Measurements from ENCODE around the gene LRRC8D. TPM values are rescaled to one million over a fixed set of nuclear protein-coding genes. Genes with fewer than 3 reads are reported as not detected.
"Not testable (repeated sequence)": the region's sequence is repeated elsewhere in the genome, so short reads cannot be mapped to it uniquely, and the experiment has no call there.

LRRC8D gene
- total RNA-seq, 1 experiment from 2014 or later, result 37.2 TPM

DNA sequence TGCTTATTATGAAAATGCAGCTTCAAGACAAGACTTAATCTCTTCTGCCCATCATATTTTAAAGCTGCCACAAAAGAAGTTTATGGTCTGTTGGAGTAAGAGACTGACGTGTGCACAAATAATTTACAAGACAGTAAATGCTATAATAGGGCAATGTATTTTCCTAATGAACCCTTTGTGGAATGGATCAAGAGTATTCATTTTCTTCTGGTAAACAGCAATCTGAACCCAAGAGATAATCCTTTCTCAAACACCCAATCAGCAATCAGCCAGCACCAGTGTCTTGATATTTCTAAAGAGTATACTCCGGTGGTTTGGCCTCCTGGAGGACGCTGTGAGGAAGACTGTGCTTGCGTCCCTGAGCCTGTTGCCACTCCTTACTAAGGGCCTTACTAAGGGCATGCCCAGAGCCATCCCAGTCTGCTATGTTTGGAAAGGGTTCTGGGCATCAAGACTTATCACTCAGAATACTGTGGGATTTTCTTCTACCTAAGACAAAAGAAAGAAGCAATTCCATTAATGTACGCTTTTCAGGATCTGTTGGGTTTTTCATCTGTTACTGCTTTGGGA lies 48.8 kb upstream of the LRRC8D start:
- Histone ChIP-seq H3K27me3 (ENCODE audit: insufficient read depth, low read length) (no peaks in the 10 kb centered on the region), H2AK5ac (ENCODE audit: insufficient read length, low read length) (no peak overlapping the region), H4K91ac (ENCODE audit: insufficient read length, low read depth, low read length) (no peak overlapping the region), H2BK12ac (ENCODE audit: insufficient read length, low read depth, low read length) (no peak overlapping the region), H2AFZ (ENCODE audit: low read length) (no peak overlapping the region), H2BK15ac (ENCODE audit: low read depth, low read length) (no peak overlapping the region), H3K23ac (ENCODE audit: insufficient read length, low read depth, low read length) (no peak overlapping the region), H3K23me2 (ENCODE audit: insufficient read length, low read depth, low read length, poor library complexity, severe bottlenecking) (no peaks in the 10 kb centered on the region), H2BK5ac (ENCODE audit: insufficient read length, low read length) (no peak overlapping the region), H3K4me1 (ENCODE audit: insufficient read depth, low read length) (no peaks in the 10 kb centered on the region), H3K14ac (ENCODE audit: insufficient read depth, low read length) (no peak overlapping the region), H2BK20ac (ENCODE audit: low read depth, low read length, poor library complexity, severe bottlenecking) (no peak overlapping the region), H4K8ac (replicated peaks; ENCODE audit: insufficient read length, low read depth, low read length) (no peak overlapping the region), H3K79me2 (ENCODE audit: insufficient read depth, low read length) (no peaks in the 10 kb centered on the region), H3K27ac (ENCODE audit: insufficient read length, low read depth, low read length) (no peak overlapping the region), H3T11ph (ENCODE audit: low read length) (no peak overlapping the region), H3K79me1 (ENCODE audit: insufficient read depth, low read depth, low read length, poor library complexity, severe bottlenecking) (no peaks in the 10 kb centered on the region), H2BK120ac (ENCODE audit: low read depth, low read length, poor library complexity, severe bottlenecking) (no peak overlapping the region), H3K4ac (ENCODE audit: low read depth, low read length) (no peak overlapping the region), H4K20me1 (ENCODE audit: control insufficient read depth, insufficient read depth, insufficient read length) (no peaks in the 10 kb centered on the region), H3K9ac (ENCODE audit: extremely low read depth, insufficient read length, low read length) (no peak overlapping the region), H3K4me2 (ENCODE audit: insufficient read depth, insufficient read length, low read length) (no peak overlapping the region), H4K5ac (ENCODE audit: insufficient read length, low read depth, low read length) (no peak overlapping the region), H3K56ac (ENCODE audit: insufficient read length, low read depth, low read length) (no peak overlapping the region), H3K9me3 (ENCODE audit: control insufficient read depth, low read depth, low read length) (no peaks in the 10 kb centered on the region), H3K18ac (ENCODE audit: insufficient read length, low read depth, low read length) (no peak overlapping the region)
- DNase-seq, result no peak
- no peaks in the 10 kb centered on the region for H3K9me3 Mint-ChIP-seq
- no peak overlapping the region for H3K27ac Mint-ChIP-seq
- H3K27me3 Mint-ChIP-seq (ENCODE audit: low read depth), result peaks cover 2% of the 10 kb centered on the region; the same call in 1 of the 2 replicates
- no peaks in the 10 kb centered on the region; a peak in 1 of 4 replicates for H3K4me1 Mint-ChIP-seq
- TF ChIP-seq, protein P1, sequence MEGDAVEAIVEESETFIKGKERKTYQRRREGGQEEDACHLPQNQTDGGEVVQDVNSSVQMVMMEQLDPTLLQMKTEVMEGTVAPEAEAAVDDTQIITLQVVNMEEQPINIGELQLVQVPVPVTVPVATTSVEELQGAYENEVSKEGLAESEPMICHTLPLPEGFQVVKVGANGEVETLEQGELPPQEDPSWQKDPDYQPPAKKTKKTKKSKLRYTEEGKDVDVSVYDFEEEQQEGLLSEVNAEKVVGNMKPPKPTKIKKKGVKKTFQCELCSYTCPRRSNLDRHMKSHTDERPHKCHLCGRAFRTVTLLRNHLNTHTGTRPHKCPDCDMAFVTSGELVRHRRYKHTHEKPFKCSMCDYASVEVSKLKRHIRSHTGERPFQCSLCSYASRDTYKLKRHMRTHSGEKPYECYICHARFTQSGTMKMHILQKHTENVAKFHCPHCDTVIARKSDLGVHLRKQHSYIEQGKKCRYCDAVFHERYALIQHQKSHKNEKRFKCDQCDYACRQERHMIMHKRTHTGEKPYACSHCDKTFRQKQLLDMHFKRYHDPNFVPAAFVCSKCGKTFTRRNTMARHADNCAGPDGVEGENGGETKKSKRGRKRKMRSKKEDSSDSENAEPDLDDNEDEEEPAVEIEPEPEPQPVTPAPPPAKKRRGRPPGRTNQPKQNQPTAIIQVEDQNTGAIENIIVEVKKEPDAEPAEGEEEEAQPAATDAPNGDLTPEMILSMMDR (conservative IDR thresholded peaks at IDR 0.05), result no peak
- no CpG with 5 or more reads among the region's 5 CpGs for WGBS (ENCODE audit: extremely low coverage, insufficient read length, low lambda C conversion rate)
- H3K36me3 Mint-ChIP-seq (ENCODE audit: insufficient read depth in 1 of 3, low read depth in 3 of 3), result no peaks in the 10 kb centered on the region; a peak in 1 of 7 replicates
- H3K4me3 Mint-ChIP-seq, result no peak overlapping the region

DNA sequence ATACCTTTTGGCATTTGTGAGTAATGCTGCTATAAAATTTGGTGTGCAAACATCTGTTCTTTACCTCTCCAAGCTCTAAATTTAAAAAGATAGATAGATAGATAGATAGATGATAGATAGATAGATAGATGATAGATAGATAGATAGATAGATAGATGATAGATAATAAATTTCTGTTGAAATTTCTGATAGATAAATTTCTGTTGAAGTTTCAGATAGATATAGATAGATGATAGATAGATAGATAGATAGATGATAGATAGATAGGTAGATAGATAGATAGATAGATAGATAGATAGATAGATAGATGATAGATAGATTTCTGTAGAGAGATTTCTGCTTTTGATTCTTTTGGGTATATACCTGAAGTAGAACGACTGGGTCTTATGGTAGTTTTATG lies 44.7 kb upstream of the LRRC8D start:
- not testable (repeated sequence) for H2BK5ac ChIP-seq (ENCODE audit: insufficient read length, low read length); H3K23ac ChIP-seq (ENCODE audit: insufficient read length, low read depth, low read length); H2BK20ac ChIP-seq (ENCODE audit: low read depth, low read length, poor library complexity, severe bottlenecking); H2BK12ac ChIP-seq (ENCODE audit: insufficient read length, low read depth, low read length); H3K9me3 ChIP-seq (ENCODE audit: control insufficient read depth, low read depth, low read length); DNase-seq; H4K20me1 ChIP-seq (ENCODE audit: control insufficient read depth, insufficient read depth, insufficient read length); H3K23me2 ChIP-seq (ENCODE audit: insufficient read length, low read depth, low read length, poor library complexity, severe bottlenecking); H3K18ac ChIP-seq (ENCODE audit: insufficient read length, low read depth, low read length); H3K27me3 ChIP-seq (ENCODE audit: insufficient read depth, low read length); H4K5ac ChIP-seq (ENCODE audit: insufficient read length, low read depth, low read length); H2BK15ac ChIP-seq (ENCODE audit: low read depth, low read length); H3K9ac ChIP-seq (ENCODE audit: extremely low read depth, insufficient read length, low read length); H3K56ac ChIP-seq (ENCODE audit: insufficient read length, low read depth, low read length); H3K79me1 ChIP-seq (ENCODE audit: insufficient read depth, low read depth, low read length, poor library complexity, severe bottlenecking); H4K8ac ChIP-seq (replicated peaks; ENCODE audit: insufficient read length, low read depth, low read length); H2AFZ ChIP-seq (ENCODE audit: low read length); H3K4me2 ChIP-seq (ENCODE audit: insufficient read depth, insufficient read length, low read length); H3K4me1 Mint-ChIP-seq; H3K14ac ChIP-seq (ENCODE audit: insufficient read depth, low read length); H2BK120ac ChIP-seq (ENCODE audit: low read depth, low read length, poor library complexity, severe bottlenecking); H3K27ac Mint-ChIP-seq; H3T11ph ChIP-seq (ENCODE audit: low read length); H2AK5ac ChIP-seq (ENCODE audit: insufficient read length, low read length); H3K4me3 Mint-ChIP-seq; H3K4ac ChIP-seq (ENCODE audit: low read depth, low read length); H4K91ac ChIP-seq (ENCODE audit: insufficient read length, low read depth, low read length); H3K27me3 Mint-ChIP-seq (ENCODE audit: low read depth); H3K79me2 ChIP-seq (ENCODE audit: insufficient read depth, low read length); H3K9me3 Mint-ChIP-seq; H3K27ac ChIP-seq (ENCODE audit: insufficient read length, low read depth, low read length); H3K4me1 ChIP-seq (ENCODE audit: insufficient read depth, low read length); H3K36me3 Mint-ChIP-seq (ENCODE audit: insufficient read depth in 1 of 3, low read depth in 3 of 3)
- WGBS (ENCODE audit: extremely low coverage, insufficient read length, low lambda C conversion rate), result no CpG with 5 or more reads among the region's 1 CpG

All from H9 (cell line).